Muscle layer of duodenum (tissue), 2 donors: ENCODE measurements around the gene HDAC4.
A peak's percentile ranks its signal among the peaks of the same experiment; 100 is the strongest.

Source experiments
- H3K27ac ChIP-seq: one replicate; pipeline ENCODE4 v1.7.0; 2013; ENCODE audit warnings: mild to moderate bottlenecking, low read length
- H3K27me3 ChIP-seq: one replicate; pipeline ENCODE4 v1.7.0; 2013; ENCODE audit warnings: low read depth, mild to moderate bottlenecking, control low read depth, low read length
- H3K36me3 ChIP-seq, 2 donors: one replicate each; pipeline ENCODE4 v1.7.0; 2013; ENCODE audit warnings: low read length in 2 of 2, control low read depth in 1 of 2, mild to moderate bottlenecking in 1 of 2; ENCODE audit not compliant: insufficient read depth in 2 of 2, control insufficient read depth in 1 of 2
- H3K4me1 ChIP-seq, 2 donors: one replicate each; pipeline ENCODE4 v1.7.0; 2013; ENCODE audit warnings: low read length in 2 of 2, mild to moderate bottlenecking in 2 of 2, control low read depth in 1 of 2, moderate library complexity in 1 of 2; ENCODE audit not compliant: insufficient read depth in 2 of 2, control insufficient read depth in 1 of 2
- H3K4me3 ChIP-seq, 2 donors: one replicate each; pipeline ENCODE4 v1.7.0; 2013; ENCODE audit warnings: low read length in 2 of 2, low read depth in 1 of 2, mild to moderate bottlenecking in 1 of 2
- H3K9me3 ChIP-seq, 2 donors: one replicate each; pipeline ENCODE4 v1.7.0; 2013; ENCODE audit warnings: low read length in 2 of 2, control low read depth in 1 of 2, mild to moderate bottlenecking in 1 of 2; ENCODE audit not compliant: control insufficient read depth in 1 of 2
- donor health status: healthy.

Gene HDAC4

GRCh38 chr2:239405071-239405470, 4.3 kb upstream of the HDAC4 start:
- peaks cover 0 to 3% of the 10 kb centered on the region in 2 donors for H3K36me3 ChIP-seq
- no peaks in the 10 kb centered on the region for H3K27me3 ChIP-seq
- H3K9me3 ChIP-seq, result no peaks in the 10 kb centered on the region
- H3K4me1 ChIP-seq, result no peaks in the 10 kb centered on the region
- no peak overlapping the region for H3K27ac ChIP-seq
- no peak overlapping the region for H3K4me3 ChIP-seq

DNA sequence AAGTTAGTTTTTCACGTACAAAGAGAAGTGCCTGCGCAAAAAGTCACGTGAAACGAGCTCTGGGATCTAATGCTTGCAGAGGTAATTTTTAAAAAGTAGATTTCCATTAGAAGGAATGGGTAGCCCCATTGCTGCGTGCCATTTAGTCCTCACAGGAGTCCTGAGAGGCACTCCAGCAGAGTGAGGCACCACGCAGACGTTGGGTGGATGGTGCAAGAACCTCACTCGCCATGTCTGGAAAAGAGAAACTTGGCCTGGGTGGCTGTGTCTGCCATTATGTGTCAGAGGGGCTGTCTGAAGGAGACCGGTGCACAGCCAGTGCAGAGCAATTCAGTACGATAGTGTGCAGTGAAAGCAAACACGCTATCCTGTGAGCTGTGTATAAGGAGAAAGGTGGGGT, 1.8 kb upstream of the HDAC4 start:
- H3K36me3 ChIP-seq, result peaks cover 0 to 3% of the 10 kb centered on the region in 2 donors

GRCh38 chr2:239401881-239402233, 1.0 kb upstream of the HDAC4 start:
- peaks cover 4 to 17% of the 10 kb centered on the region in 2 donors for H3K4me1 ChIP-seq
- no peaks in the 10 kb centered on the region for H3K27me3 ChIP-seq
- H3K36me3 ChIP-seq, result peaks cover 0 to 3% of the 10 kb centered on the region in 2 donors
- peak overlapping the region; percentile 72 to 76 for H3K4me3 ChIP-seq
- no peaks in the 10 kb centered on the region for H3K9me3 ChIP-seq
- H3K27ac ChIP-seq, result peak overlapping the region; percentile 98

More for the DNA sequence above, 1.8 kb upstream of the HDAC4 start:
- Histone ChIP-seq H3K4me1 (peaks cover 4 to 9% of the 10 kb centered on the region in 2 donors), H3K9me3 (no peaks in the 10 kb centered on the region), H3K27ac (no peak overlapping the region), H3K4me3 (no peak overlapping the region), H3K27me3 (no peaks in the 10 kb centered on the region)

DNA sequence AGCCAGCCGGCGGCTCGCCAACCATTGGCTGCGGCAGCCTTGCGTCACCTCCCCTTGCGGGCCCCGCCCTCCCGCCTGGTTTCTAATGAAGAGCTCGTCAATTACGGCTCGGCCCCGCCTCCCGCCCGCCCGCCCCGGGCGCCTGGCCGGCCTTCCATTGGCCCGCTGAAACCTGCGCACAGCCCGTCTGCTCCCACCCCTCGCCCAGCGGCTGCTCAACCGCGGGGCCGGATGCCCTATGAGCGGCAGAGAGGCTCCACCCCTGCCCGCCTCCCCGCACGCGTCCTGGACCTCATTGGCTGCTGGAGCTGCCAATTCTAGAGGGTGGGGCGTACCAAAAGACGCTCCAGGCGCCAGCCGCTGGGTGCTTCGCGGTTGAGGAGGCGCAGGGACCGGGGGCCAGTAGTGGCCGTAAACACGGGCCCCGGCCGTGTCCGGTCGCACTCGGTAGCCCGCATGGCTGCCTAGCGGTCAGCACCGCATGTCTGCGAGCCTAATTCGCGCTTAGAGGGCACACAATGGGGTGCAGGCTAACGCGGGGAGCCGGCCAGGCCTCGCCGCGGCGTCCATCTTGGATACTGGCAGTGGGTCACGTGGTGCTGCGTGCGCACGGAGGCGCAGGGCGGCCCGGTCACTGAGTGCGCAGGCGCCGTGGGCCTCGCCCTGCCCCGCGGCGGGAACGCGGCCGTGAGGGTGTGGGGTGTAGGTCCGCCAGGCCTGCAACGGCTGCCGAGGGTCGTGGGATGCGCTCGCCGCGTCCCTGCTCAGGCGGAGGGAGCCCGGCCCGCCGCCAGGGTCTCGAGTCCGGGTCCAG, 454 bp upstream of the HDAC4 start:
- Histone ChIP-seq H3K4me3 (peak overlapping the region; percentile 72 to 76), H3K27me3 (no peaks in the 10 kb centered on the region), H3K27ac (peak overlapping the region; percentile 98), H3K4me1 (peaks cover 4 to 19% of the 10 kb centered on the region in 2 donors), H3K36me3 (peaks cover 0 to 3% of the 10 kb centered on the region in 2 donors), H3K9me3 (no peaks in the 10 kb centered on the region)

DNA sequence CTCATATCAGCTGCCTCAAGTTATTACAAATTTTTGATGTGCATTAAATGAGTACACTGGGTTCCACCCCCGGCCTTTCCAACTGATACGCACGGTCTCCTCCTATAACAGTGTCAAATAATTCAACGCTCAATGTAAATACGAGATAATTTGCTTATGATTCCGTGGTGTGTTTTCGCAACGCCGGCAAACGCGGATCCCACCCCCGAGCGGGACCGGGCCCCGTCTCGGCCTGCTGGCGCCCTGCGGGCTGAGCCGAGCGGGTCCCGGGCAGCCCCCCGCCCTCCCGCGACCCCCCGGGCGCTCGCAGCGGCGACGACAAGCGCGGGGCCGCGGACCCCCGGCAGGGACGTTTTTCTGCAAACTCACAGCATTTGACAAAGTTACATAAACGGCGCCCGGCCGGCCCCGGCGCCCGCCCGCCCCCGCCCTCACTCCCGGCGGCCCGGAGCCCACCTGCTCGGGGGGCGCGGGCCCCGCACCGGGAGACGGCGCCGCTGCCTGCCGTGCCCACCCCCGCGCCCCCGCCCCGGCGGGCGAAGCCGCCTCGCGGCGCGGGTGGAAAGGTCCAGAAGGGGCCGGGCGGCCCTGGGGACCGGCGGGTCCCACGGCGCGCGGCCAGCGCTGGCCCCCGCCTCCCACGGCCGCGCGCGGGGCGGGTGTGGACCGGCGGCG, 762 bp downstream of the HDAC4 start:
- peaks cover 4 to 24% of the 10 kb centered on the region in 2 donors for H3K4me1 ChIP-seq
- no peaks in the 10 kb centered on the region for H3K9me3 ChIP-seq
- H3K27me3 ChIP-seq, result no peaks in the 10 kb centered on the region
- peak overlapping the region; percentile 35 for H3K27ac ChIP-seq
- H3K4me3 ChIP-seq, result peak overlapping the region; percentile 67 to 77
- H3K36me3 ChIP-seq, result peaks cover 0 to 3% of the 10 kb centered on the region in 2 donors

DNA sequence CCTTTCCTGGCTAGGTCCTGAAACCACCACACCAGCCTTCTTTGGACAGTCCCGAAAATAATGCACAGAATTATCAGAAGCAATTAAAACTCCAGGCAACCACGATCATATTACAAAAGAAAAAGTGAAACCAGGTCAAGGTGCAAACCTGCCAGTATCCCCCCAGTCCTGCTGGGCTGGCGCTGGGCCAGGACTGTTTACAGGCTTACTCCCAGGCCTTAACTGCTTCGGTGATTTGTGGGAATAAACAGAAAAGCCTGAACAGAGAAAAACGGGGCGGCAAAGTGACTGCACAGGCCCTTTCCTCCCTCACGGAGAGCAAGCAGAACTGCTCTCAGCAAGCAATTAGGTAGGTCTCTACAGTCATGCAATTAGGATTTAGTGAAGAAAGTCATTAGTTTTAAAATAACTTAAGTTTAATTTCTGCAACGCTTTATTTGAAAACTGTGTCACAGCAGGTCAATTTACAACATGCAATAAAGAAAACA, 1.3 kb downstream of the HDAC4 start:
- Histone ChIP-seq H3K4me3 (peak overlapping the region; percentile 67 to 77), H3K27ac (peak overlapping the region; percentile 35), H3K27me3 (no peaks in the 10 kb centered on the region), H3K9me3 (no peaks in the 10 kb centered on the region), H3K36me3 (peaks cover 0 to 3% of the 10 kb centered on the region in 2 donors), H3K4me1 (peaks cover 4 to 30% of the 10 kb centered on the region in 2 donors)

DNA sequence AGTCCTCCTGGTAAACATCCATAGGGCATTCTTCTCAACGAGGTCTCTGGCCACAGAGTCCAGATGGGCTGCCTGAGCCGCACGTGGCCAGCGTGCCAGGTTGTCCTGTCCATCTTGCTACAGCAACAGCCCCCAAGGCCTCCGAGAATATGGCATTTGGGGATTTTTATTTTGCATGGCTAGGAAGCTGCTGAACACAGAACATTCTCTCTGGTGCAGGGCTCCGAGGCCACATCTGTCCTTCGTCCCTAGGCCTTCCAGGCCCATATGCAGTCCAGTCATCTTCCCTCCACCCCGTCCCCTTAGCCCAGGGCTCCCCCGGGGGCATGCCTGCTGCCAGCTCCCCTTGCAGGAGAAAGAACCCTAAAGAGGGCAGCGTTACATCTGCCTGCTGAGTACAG, 2.3 kb downstream of the HDAC4 start:
- Histone ChIP-seq H3K4me1 (peaks cover 4 to 39% of the 10 kb centered on the region in 2 donors), H3K27me3 (no peaks in the 10 kb centered on the region), H3K36me3 (peaks cover 0 to 3% of the 10 kb centered on the region in 2 donors), H3K9me3 (no peaks in the 10 kb centered on the region), H3K4me3 (peak overlapping the region; percentile 37 to 67), H3K27ac (no peak overlapping the region)

DNA sequence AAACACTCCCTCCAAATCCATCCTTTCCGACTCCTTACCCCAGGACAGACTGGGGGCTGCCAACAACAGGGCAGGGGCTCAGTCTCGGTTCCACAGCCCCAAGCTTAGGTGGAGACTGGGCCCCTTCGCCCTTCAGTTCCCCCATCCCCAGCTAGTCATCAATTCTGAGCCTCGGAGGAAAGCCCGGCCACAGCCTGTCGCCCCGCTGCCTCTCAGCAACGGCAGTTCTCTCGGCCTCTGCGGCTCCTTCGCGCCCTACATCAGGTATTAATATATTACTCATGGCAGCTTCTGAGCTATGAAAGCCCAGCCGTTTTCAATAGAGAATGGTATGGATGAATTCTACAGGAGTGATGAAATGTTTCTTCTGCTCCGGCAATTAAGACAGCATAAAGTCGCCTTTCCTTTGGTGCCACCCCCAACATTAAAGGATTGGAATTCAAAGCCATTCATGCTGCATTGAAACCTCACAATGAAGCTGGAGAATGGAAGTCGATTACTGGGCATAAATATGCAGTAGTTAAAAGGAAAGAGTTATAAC, 2.8 kb downstream of the HDAC4 start:
- Histone ChIP-seq H3K27me3 (no peaks in the 10 kb centered on the region), H3K27ac (no peak overlapping the region), H3K4me3 (peak overlapping the region in 1 of 2 donors; percentile 67), H3K9me3 (no peaks in the 10 kb centered on the region), H3K4me1 (peaks cover 4 to 44% of the 10 kb centered on the region in 2 donors), H3K36me3 (peaks cover 0 to 3% of the 10 kb centered on the region in 2 donors)

- Histone ChIP-seq H3K4me1 (peaks cover 4 to 51% of the 10 kb centered on the region in 2 donors), H3K27ac (no peak overlapping the region)
Measured at GRCh38 chr2:239396881-239397681, 3.7 kb downstream of the HDAC4 start.

GRCh38 chr2:239395524-239395923, 5.3 kb downstream of the HDAC4 start:
- no peak overlapping the region for H3K4me3 ChIP-seq
- H3K9me3 ChIP-seq, result no peaks in the 10 kb centered on the region
- no peaks in the 10 kb centered on the region for H3K36me3 ChIP-seq
- H3K27me3 ChIP-seq, result no peaks in the 10 kb centered on the region
- H3K27ac ChIP-seq, result no peak overlapping the region
- H3K4me1 ChIP-seq, result peaks cover 4 to 55% of the 10 kb centered on the region in 2 donors

More at GRCh38 chr2:239396881-239397681, 3.7 kb downstream of the HDAC4 start:
- peaks cover 0 to 3% of the 10 kb centered on the region in 2 donors for H3K36me3 ChIP-seq
- H3K4me3 ChIP-seq, result no peak overlapping the region
- H3K9me3 ChIP-seq, result no peaks in the 10 kb centered on the region
- H3K27me3 ChIP-seq, result no peaks in the 10 kb centered on the region
